HAP-1 (cell line): Measurements from ENCODE around the gene MGLL.

Experiments
- DNase-seq, 2 experiments: peaks; one replicate each; pipeline ENCODE4 v3.0.0-alpha.2; 2016 to 2020; ENCODE audit warnings: low spot score in 2 of 2
- H3K27me3 ChIP-seq: fragments of 250-450 bp; sonication (Bioruptor Pico); 2 replicates; pipeline ENCODE4 v1.5.1; 2020; ENCODE audit warnings: low read depth, mild to moderate bottlenecking, moderate library complexity
- H3K36me3 ChIP-seq: fragments of 250-450 bp; sonication (Bioruptor Pico); replicated peaks from 2 replicates; pipeline ENCODE4 v1.5.1; 2020; ENCODE audit warnings: mild to moderate bottlenecking
- H3K4me1 ChIP-seq: fragments of 250-450 bp; sonication (Bioruptor Pico); 2 replicates; pipeline ENCODE4 v1.5.1; 2020; ENCODE audit warnings: mild to moderate bottlenecking
- H3K4me3 ChIP-seq: fragments of 250-450 bp; sonication (Bioruptor Pico); 2 replicates; pipeline ENCODE4 v1.5.1; 2020; ENCODE audit warnings: mild to moderate bottlenecking, moderate library complexity
- H3K9me3 ChIP-seq: fragments of 250-450 bp; sonication (Bioruptor Pico); 2 replicates; pipeline ENCODE4 v1.5.1; 2020; ENCODE audit warnings: mild to moderate bottlenecking, moderate library complexity
- in situ Hi-C: fragments of 300-500 bp; cut with MboI; formaldehyde crosslinking; loops from 3 replicates; pipeline ENCODE4 v1.14.3; 2020; ENCODE audit warnings: low sequenced_read_pairs, inconsistent platforms, mixed read lengths

MGLL gene

DNA sequence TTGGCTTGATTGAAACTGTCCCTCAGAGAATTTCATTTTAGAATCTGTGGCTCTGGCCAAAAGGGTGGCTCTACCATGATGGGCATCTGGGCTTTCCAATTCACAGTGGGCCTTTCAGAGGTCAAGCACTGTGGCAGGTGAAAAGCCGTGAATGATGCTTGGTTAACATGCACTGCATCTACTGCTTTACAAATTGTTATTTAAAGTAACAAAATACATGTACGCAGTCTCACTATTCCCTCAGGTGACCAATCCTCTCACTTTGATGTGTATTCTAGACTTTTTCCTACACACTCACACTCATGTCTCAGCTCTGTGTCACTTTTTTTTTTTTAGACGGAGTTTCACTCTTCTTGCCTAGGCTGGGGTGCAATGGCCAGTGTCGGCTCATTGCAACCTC is 70.5 kb downstream of the MGLL start:
- H3K27me3 ChIP-seq: no peaks in the 10 kb centered on the region; the same call in 1 of the 2 replicates
- in situ Hi-C loops: no loop called here

DNA sequence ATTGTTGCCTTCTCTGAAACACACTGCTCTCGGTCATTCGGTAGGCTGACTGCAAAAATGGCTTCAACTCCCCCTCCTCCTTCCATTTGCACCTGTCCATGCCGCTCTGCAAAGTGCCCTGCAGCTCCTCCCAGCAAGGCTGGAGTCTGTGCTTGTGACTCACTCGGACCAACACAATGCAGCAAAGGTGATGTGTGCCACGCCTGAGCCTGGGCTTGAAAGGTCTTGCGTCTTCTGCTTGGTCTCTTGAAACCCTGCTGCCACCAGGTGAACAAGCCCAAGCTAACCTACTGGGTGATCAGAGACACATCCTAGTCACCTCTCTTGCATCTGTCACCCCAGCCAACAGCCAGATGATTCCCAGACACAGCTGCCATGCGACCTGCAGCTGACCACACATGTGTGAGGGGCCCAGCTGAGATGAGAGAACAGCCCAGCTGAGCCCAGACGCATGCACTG is 71.1 kb downstream of the MGLL start:
- in situ Hi-C loops: no loop called here
- H3K4me1 ChIP-seq: no peaks in the 10 kb centered on the region

More for the DNA sequence above, 70.5 kb downstream of the MGLL start:
- DNase-seq: no peak
- no peaks in the 10 kb centered on the region for H3K4me1 ChIP-seq
- no peak overlapping the region for H3K4me3 ChIP-seq
- no peaks in the 10 kb centered on the region for H3K36me3 ChIP-seq
- no peaks in the 10 kb centered on the region for H3K9me3 ChIP-seq

DNA sequence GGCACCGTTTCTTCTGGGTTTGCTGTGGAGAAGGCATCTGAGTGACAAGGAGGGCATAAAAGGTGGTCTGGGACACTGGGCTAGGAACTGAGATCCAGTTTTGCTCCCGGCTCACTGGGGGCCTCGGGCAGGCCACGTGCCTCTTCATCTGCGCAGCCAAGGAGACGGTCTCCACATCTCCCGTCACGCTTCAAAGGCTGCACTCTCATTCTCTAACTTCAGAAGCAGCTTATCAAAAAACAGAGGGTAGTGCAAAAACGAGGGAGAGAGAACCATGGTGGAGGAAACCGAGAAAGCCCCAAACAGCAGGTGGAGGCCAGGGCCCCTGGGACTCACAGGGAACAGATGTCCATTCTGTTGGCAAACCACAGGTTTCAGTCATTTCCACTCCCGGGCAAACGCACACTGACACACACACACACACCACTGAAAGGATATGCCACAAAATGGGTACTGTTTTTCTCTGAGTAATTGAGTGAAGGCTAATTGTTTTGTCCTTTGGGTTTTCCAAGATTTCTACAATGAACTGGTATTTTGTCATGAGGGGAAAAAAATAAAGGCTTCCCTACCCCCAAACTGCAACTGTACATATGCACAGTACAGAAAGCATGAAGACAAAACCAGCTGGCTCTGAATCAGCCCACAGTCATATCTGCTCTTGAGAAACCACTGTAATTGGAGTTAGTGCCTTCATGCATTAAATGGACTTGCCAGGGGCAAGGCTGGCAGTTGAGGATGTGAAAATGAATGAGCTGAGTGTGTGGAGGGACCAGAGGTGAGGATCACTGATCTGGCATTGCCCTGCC is 71.9 kb downstream of the MGLL start:
- H3K36me3 ChIP-seq: no peaks in the 10 kb centered on the region
- no peaks in the 10 kb centered on the region; the same call in 1 of the 2 replicates for H3K27me3 ChIP-seq
- no peaks in the 10 kb centered on the region for H3K9me3 ChIP-seq
- H3K4me3 ChIP-seq: no peak overlapping the region
- in situ Hi-C loops: no loop called here
- DNase-seq: no peak
- H3K4me1 ChIP-seq: no peaks in the 10 kb centered on the region

More for the DNA sequence above, 71.1 kb downstream of the MGLL start:
- H3K9me3 ChIP-seq: no peaks in the 10 kb centered on the region
- H3K36me3 ChIP-seq: no peaks in the 10 kb centered on the region
- no peak overlapping the region for H3K4me3 ChIP-seq
- DNase-seq: no peak
- H3K27me3 ChIP-seq: no peaks in the 10 kb centered on the region; the same call in 1 of the 2 replicates

DNA sequence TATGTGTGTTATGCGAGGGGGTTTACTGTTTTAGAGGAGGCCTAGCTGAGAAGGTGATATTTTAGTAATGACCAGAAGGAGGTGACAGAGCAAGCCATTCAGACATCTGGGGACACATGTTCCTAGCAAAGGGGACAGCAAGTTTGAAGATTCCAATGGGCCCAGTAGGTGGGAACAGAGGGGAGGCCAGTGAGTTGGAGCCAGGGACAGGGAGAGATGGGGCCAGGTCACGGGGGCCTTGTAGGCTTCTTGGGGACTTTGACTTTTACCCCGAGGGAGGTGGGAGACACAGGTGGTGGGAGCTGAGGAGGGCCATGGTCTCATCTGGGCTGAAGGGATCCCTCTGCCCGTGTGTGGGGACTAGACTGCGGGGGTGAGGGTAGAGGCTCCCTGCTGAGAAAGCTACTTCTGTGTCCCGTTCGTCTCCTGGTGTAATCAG is 72.5 kb downstream of the MGLL start:
- in situ Hi-C loops: no loop called here
- Histone ChIP-seq H3K27me3 (peaks cover 3% of the 10 kb centered on the region; the same call in 1 of the 2 replicates), H3K9me3 (no peaks in the 10 kb centered on the region), H3K36me3 (no peaks in the 10 kb centered on the region), H3K4me1 (no peaks in the 10 kb centered on the region), H3K4me3 (no peak overlapping the region)
- no peak for DNase-seq

DNA sequence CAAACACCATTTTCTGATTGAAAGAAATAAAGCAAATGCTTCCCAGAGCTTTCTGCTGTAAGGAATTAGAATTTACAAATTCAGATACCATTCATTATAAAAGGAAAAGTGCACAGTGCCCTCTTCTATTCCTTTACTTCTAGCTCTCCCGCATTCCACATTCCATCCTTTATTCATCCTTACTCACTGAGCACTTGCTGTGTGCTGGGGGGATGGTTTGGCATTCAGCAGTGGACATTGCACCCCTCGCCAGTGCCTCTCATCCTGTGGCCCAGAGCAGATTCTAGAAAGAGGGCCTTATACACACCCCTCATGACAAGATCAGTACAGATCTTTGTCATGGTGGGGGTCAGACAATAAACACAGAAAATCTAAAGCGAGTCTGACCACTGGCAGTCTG is 73.0 kb downstream of the MGLL start:
- Histone ChIP-seq H3K4me1 (no peaks in the 10 kb centered on the region), H3K36me3 (no peaks in the 10 kb centered on the region), H3K4me3 (no peak overlapping the region), H3K9me3 (no peaks in the 10 kb centered on the region), H3K27me3 (peaks cover 7% of the 10 kb centered on the region)
- in situ Hi-C loops: no loop called here
- no peak for DNase-seq

DNA sequence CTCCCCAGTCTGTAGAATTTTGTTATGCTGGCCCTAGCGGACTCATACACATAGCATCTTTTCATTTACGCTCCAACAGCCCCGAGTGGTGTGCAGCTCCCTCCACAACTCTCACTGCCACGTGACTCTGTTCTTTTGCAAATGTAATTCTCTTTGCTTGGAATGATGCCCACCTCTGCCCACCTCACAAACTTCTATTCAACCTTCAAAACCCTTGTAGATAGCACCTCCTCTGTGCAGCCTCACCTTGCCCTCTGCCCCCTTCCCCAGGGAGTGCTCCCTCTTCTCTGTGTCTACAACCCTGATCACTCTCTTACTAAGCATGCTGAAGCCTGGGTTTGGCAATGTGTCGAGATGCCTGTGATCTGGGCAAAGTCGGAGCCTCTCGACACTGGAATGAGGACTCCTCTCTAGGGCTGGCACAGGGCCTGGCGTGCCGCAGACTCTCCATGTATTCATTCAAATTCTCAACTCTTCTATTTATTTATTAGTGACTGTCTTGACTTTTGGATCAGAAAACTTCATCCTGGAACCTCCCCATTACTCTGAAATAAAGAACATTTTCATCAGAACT is 73.5 kb downstream of the MGLL start:
- Histone ChIP-seq H3K36me3 (no peaks in the 10 kb centered on the region), H3K4me1 (no peaks in the 10 kb centered on the region), H3K4me3 (no peak overlapping the region), H3K27me3 (peaks cover 12% of the 10 kb centered on the region), H3K9me3 (no peaks in the 10 kb centered on the region)
- in situ Hi-C loops: no loop called here
- DNase-seq: no peak

DNA sequence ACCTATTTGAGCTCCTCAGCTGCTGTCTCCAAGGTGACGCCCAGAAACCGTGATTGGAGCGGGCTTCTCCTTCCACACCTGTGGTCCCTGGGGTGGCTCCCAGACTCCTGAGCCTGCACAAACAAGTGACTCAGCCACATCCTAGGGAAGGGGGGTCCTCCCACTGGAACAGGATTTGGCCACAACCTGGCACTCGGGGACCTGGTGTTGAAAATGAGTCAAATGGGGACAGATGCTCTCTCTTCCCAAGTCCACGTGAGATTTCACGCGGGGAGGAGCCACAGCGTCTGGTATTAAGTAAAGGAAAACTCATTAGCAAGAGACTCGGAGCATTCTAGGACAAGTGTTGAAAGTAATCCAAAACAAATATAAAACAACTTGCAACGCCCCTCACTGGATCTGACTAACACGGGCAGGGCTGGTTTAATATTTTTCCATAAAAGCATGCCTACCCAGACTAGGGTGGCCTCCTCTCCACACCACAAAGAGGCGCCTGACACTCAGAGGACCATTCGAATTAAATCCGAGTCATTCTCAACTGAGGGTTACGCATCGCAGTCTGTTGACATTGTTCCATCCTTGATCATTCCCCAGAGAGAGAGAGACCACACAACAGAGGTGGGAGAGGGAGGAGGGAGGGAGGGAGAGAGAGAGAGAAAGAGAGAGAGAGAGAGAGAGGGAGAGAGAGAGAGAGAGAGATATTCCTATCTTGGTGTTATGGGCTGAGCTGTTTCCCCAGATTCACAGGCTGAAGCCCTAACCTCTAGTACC is 74.4 kb downstream of the MGLL start:
- Histone ChIP-seq H3K4me3 (no peak overlapping the region), H3K27me3 (peaks cover 19% of the 10 kb centered on the region), H3K4me1 (no peaks in the 10 kb centered on the region), H3K9me3 (no peaks in the 10 kb centered on the region), H3K36me3 (no peaks in the 10 kb centered on the region)
- DNase-seq: no peak
- in situ Hi-C loops: no loop called here

DNA sequence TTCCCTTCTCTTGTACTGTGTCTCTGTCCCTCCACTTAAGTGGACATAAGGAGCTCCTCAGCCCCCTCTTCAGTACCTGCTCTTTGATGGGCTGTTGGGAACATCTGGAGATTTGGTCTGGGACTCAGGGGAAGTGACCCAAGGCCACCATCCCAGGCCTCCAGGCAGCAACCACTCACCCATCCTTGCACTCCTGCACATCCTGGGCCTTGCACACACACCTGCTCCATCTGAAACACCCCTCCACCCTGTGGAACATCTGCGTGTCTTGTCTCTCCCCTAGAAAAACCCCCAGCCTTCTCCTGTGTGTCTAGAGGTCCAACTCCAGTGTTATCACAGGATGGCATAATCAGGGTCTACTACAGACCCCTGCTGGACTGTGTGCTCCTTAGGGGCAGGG is 75.2 kb downstream of the MGLL start:
- Histone ChIP-seq H3K4me1 (no peaks in the 10 kb centered on the region), H3K36me3 (no peaks in the 10 kb centered on the region), H3K4me3 (no peak overlapping the region), H3K9me3 (no peaks in the 10 kb centered on the region), H3K27me3 (peaks cover 19% of the 10 kb centered on the region)
- no peak for DNase-seq
- in situ Hi-C loops: no loop called here

DNA sequence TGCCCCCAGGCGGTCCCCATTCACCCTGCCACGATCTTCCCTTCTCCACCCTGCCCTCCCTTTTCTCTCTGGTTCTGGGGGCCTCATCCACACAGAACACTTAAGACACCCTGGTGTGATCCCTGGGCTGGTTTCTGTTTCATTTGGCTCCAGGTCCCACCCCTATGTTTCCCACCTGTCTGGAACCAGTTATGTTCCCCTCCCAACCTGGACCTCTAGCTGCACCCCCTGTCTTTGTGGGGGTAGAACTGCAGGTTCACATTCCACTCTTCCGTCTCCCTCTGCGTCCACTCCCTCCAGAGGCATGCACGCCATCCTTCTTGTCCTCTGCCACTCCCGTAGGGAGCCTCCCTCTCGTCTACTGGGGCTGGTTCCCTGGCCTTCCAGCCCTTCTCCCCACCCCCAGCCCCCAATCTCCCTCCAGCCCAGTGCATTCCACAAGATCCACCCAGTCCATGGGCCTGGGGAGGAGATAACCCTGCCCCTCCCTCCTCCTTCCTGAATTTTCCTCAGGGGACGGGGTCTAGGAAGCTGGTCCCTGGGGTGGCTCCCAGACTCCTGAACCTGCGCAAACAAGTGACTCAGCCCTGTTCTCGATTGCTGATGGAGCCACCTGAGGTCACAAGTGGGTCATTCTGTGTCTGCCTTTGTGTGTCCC is 75.8 kb downstream of the MGLL start:
- DNase-seq: no peak
- in situ Hi-C loops: no loop called here
- Histone ChIP-seq H3K36me3 (no peaks in the 10 kb centered on the region), H3K27me3 (peaks cover 19% of the 10 kb centered on the region), H3K4me3 (no peak overlapping the region), H3K9me3 (no peaks in the 10 kb centered on the region), H3K4me1 (no peaks in the 10 kb centered on the region)

DNA sequence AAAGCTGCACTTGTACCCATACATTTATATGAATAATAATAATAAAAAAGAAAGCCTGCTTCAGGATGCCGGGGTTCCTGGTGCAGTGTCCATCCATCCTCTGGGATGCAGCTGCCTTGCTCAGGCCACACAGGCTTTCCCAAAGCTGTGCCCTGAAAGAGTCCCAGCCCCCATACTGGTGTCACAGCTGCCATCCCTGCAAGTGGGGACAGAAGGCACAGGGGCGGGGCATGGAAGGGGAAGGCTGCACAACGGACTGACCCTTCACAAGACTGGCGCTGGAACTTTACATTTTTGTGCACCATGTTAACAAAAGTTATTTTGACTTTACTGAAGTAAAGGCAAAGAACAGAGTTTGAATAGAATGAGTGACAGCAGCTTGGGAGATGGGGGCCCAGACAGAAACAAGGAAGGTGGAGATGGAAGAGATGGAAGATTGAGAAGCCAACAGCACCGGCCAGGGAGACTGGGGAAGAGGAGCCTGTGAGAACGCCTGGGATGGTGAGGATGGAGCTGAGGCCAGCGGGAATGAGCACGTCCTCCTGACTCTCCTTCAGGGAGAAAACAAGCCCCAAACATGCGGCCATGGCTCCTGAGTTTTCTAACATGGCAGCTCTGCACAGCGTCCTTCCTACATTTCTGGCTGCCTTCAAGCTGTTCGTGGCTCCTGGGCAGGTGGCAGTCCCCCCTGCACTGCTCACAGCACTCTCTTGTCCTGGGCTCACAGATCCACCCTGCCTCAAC is 76.5 kb downstream of the MGLL start:
- in situ Hi-C loops: no loop called here
- no peaks in the 10 kb centered on the region for H3K36me3 ChIP-seq
- H3K4me1 ChIP-seq: no peaks in the 10 kb centered on the region
- no peak overlapping the region for H3K4me3 ChIP-seq
- peaks cover 19% of the 10 kb centered on the region for H3K27me3 ChIP-seq
- no peaks in the 10 kb centered on the region for H3K9me3 ChIP-seq
- DNase-seq: no peak

DNA sequence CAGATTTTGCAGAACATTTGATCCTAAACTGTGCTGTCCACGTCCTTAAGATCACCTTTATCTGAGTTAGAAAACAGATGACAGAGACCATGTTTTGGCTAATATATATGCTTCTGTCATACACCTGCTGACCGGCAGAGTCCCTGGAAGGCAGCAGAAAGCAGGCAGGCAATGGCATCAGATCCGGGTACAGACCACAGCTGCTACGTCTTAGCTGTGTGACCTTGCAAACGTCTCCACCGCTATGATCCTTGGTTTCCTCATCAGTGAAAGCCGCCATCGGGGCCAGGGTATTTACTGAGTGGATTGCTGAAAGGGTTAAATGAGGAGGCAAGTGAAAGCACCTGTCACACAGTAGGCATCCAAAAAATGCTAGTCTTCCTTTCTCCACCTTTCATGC is 77.4 kb downstream of the MGLL start:
- no peak overlapping the region for H3K4me3 ChIP-seq
- H3K27me3 ChIP-seq: peaks cover 19% of the 10 kb centered on the region
- H3K4me1 ChIP-seq: no peaks in the 10 kb centered on the region
- no peak for DNase-seq
- no peaks in the 10 kb centered on the region for H3K9me3 ChIP-seq
- in situ Hi-C loops: no loop called here
- no peaks in the 10 kb centered on the region for H3K36me3 ChIP-seq

DNA sequence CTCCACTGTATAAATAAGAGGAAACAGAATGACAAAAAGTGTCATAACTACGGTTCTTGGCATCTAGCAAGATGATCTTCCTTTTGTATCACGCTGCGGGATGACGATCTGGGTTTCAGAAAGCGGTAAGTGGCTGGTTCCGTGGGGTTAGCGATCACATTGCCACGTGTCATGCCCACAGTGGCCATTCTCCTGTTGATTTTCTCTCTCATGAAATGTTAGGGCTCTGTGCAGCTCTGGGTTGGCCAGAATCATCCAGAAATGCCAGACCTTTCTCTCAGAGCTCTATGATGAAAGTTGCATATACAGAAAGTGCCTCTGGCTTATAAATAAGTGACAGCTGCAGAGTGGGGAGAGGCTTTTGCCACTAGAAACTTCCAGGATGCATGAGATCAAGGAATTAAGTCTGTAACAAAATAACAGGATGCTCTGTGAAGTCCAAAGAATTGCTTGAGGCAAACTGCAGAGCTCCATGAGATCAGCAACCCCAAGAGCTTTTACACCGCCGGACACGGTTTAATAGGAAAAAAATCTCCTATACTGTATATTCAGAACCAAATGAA is 78.0 kb downstream of the MGLL start:
- Histone ChIP-seq H3K36me3 (no peaks in the 10 kb centered on the region), H3K4me3 (no peak overlapping the region), H3K4me1 (no peaks in the 10 kb centered on the region), H3K9me3 (no peaks in the 10 kb centered on the region), H3K27me3 (peaks cover 19% of the 10 kb centered on the region)
- in situ Hi-C loops: no loop called here
- DNase-seq: no peak
